Activated CD4-positive, alpha-beta T cell treated with anti-CD3 and anti-CD28 coated beads, Interleukin-2, amount 50 U/mL, for 48 hours (primary cell): ENCODE results near the gene ASCL5.

Experiments
- DNase-seq, 2 experiments: peaks; one replicate each; pipeline ENCODE4 v3.0.0-alpha.2; 2020

The ASCL5 gene

GRCh38 chr1:201136355-201137023 lies 9.5 kb upstream of the ASCL5 start:
- DNase-seq = no peak

- DNase-seq = no peak
Observed at GRCh38 chr1:201134405-201134804, 7.4 kb upstream of the ASCL5 start.

GRCh38 chr1:201131398-201131797 lies 4.4 kb upstream of the ASCL5 start:
- no peak for DNase-seq

DNA sequence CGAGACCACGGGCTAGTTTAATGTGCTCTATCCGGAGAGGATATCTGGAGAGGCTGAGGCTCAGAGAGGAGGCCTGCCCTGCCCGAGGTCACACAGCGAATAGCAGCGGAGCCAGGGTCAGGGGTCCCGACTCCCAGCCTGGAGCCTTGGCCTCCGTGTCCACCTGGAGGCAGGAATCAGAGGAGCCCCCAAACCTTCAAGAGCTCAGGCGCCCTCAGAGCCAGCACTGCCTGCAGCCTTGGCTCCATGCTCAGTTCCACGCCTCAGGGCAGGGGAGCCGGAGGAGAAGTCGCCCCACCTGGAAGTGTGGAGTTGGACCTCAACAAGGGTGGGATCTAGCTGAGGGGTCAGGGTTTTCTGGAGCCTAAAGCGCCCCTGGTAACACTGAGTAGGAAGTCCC lies 2.0 kb upstream of the ASCL5 start:
- no peak for DNase-seq

GRCh38 chr1:201128476-201128875 lies 1.5 kb upstream of the ASCL5 start:
- no peak for DNase-seq

DNA sequence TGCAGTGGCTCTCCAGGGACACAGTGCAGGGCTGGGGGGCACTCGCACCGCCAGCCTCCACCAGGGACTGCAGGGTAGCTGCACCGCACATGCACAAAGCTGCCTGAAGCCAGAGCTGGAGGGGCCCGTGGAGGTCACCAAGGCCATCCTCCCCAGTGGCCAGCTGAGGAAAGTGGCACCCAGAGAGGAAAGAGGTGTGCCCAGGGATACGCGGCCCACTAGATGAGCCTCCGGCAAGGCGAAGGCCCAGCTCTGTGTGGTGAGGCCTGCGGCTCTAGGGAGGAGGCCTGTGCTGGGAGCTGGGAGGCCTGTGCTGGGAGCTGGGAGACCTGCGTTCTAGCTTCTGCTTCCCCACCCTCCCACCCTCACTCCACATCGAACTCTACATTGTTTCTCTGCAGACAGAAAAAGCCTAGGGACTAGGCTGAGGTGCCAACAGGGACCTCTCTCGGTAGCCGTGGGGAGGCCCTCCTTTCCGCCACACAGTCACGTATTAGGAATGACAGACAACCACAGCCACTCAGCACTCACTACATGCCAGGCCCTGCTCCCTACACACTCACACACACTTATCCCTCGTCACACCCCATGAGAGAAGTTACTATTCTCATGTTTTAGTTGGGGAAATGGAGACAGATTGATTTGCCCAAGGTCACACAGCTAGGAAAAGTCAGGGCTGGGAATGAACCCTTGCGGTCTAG lies 921 bp upstream of the ASCL5 start:
- no peak for DNase-seq

DNA sequence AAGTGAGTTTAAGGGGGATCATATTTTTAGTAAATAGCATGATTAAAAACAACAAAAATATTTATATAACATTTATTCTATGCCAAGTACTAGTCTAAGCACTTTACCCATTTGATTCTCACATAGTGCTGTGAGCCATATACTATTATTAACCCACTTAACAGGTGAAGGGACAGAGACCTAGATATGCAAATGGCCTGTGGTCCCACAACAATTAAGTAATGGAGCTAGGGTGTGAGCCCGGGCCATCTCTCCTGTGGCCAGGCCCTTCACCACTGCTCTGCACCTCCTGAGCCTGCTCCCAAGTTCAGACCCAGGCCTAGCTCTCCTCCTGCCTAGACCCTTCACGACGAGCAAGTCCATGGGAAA lies 537 bp downstream of the ASCL5 start:
- DNase-seq = no peak

DNA sequence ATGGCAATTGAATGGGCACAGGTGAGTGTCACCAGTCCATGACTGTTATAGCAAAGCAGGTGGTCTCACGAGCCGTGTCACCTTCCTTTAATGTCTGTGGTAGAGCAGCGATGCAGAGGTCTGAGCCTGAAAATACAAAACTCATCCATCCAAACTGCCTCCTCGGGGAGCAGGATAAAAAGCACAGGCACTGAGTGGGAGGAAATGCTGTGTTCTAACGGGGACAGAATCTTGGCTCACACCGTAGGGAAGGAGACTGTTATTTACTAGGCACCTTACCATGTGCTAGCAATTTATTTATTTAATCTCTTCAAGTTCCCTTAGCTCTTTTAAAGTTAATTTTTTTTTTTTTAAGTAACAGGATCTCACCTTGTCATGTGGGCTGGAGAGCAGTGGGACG lies 1.2 kb downstream of the ASCL5 start:
- no peak for DNase-seq

- no peak for DNase-seq
Observed at GRCh38 chr1:201125019-201125418, 2.0 kb downstream of the ASCL5 start.

DNA sequence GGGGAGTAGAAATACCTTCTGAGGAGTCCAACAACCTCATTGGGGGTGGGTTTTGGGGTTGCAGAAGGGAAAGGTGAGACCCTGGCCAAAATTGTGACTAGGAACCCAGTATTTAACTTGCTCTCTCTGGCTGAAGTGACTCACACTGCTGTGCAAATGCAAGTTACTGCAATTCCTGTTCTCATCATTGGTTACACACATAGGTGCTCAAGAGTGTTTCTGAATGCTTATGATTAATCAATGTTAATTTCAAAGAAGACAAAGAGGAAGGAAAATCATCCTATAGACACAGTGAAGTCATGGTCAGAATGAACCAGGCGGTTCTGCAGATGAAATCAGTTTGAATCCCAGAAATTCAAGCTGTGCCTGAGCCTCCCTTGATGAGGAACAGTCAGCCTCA lies 3.1 kb downstream of the ASCL5 start:
- no peak for DNase-seq

DNA sequence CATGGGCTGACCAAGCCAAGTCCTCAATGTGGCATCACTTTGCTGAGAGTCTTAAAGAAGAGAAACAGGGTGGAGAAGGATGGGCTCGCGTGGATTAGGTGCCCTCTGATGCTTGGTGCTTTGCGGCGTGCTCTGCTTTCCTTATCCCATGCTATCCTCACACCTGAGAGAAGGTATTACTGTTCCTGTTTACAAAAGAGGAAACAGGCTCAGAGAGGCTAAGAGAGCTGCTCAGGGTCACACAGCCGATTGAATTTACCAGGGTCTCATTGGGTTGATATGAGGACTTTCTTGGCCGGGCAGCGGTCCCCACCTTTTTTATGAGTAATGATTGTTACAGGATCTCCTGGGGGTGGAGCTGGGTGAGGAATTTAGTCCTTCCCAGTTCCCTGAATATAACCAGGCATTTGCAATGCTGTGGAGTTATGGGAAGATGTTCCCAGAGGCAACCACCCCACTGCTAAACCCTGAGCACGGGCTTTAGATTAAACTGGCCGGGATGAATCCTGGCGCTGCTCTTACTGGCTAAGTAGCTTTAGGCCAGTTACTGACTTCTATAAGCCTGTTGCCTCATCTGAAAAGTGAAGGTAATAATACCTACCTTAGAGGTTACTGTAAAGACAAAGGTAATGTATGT lies 4.5 kb downstream of the ASCL5 start:
- DNase-seq = no peak

DNA sequence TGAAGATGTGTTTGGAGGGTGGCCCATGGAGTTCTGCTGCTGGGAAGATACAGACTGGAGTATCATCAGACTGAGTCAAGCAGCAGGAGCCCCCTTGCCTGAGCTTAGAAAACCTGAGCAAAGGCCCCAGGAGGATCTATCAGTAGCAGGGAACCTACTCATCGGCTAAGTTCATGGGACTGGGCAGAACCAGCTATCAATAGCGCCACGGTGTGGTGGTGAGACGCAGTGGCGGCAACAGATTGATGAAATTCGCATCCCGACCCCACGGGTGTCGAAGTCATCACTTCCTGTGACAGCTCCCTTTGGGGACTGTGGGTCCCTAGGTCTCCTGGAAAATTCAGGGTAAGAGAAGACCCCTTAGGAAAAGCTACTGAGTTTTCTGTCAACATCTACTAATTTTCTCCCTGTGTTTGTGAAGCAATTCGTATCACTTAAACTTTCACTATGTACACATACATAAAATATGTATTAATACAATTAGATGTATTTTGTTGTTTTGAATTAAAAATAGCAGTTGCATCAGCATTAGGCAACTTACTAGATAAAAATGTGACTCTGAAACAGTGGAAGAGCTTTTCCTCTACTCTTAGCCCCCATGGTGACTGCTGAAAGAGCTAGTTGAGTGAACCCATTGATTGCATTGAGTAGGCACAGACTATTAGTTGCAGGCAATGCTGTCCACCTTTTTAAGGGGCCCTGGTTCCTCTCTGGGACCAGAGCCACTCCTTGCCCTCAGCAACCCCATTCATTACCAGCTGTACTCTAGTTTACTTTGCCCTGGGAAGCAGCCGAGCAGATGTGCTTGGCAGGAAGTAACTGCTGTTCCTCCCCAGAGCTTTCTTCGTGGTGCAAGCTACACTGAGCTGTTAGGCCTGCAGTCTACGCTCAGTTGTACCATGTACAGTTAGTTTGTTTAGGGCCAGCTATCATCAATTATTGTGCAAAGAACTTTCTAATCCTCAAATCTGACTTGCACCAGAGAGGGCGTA lies 7.5 kb downstream of the ASCL5 start:
- DNase-seq = peak; percentile 64 to 70

- DNase-seq = no peak
Observed at GRCh38 chr1:201116091-201116490, 10.9 kb downstream of the ASCL5 start.

GRCh38 chr1:201115390-201115937 lies 11.5 kb downstream of the ASCL5 start:
- no peak for DNase-seq

DNA sequence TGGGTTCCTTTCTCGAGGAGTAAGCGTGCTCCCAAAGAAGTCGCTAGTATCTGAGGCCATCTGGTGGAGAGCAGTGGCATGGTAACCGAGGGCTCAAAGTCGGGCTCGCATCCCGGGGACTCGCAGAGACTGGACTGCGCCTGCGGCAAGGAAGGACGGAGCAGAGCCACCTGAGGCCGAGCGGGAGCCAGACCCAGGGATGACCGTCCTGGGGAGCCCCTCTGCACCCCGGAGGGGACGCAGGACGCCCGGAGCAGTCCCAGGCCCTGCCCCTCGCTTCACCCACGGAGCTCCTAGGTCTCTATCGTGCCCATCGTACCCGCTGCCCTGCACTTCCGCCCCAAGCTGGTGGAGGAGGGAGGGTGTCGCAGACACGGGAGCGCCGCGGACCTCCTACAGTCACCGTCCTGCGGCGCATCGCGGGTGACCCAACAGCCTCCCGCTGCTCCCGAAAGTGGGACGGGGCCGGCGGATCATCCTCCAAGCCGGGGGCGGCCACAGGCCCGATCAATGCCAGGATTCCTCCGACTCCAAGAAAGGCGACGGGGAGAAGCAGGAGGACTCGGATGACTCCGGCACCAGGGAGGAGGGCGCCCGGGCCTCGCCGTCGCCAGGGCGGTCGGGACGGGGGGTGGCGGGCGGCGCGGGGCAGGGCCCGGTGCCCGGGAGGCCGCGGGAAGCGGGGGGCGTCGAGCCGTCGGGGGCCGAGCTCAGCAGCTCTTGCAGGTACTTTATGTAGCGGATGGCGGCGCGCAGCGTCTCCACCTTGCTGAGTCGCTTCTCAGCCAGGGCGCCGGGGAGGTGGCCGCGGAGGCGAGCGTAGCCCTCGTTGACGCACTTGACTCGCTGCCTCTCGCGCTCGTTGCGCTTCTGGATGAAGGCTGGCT lies 12.5 kb downstream of the ASCL5 start:
- DNase-seq = peak; percentile 83 to 87

DNA sequence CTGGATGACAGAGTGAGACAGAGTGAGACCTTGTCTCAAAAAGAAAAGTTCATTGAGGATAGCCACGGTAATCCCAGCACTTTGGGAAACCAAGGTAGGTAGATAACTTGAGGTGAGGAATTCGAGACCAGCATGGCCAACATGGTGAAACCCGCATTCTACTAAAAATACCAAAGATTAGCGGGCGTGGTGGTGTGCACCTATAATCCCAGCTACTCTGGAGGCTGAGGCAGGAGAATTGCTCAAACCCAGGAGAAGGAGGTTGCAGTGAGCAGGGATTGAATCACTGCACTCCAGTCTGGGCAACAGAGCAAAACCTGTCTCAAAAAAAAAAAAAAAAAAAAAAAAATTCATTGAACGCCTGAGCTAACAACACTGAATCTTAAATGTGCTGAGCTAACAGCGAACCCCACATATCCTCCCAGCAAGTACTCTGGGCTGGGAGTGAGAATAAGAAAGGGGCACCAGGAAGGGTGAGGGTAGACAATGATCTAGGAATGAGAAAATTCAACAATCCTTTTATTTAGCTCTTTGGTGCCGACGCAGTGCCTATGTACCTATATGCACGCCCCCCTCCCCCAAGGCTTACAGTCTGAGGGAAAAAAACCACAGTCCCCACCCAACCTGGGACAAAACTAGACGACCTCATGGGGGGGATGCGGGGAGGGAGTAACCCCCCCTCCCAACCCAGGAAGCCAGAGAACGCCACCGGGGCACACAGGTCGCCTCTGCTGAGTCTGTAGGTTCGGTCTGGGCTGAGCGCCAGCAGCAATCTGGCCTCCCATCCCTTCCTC lies 13.3 kb downstream of the ASCL5 start:
- no peak for DNase-seq

DNA sequence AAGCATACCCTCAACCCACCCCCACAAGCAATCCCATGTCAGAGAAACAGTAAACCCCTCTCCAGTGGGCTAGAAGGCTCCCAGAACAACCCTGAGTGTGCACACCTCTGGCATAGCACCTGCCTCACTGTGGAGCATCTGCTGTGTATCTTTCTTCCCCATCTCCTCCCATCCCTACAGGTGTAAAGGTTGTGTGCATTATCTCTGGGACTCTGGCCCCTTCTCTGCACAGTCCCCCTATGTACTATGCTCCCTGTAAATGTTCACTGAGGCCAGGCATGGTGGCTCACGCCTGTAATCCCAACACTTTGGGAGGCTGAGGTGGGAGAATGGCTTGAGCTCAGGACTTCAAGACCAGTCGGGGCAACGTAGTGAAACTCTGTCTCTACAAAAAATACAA lies 14.1 kb downstream of the ASCL5 start:
- DNase-seq = no peak

DNA sequence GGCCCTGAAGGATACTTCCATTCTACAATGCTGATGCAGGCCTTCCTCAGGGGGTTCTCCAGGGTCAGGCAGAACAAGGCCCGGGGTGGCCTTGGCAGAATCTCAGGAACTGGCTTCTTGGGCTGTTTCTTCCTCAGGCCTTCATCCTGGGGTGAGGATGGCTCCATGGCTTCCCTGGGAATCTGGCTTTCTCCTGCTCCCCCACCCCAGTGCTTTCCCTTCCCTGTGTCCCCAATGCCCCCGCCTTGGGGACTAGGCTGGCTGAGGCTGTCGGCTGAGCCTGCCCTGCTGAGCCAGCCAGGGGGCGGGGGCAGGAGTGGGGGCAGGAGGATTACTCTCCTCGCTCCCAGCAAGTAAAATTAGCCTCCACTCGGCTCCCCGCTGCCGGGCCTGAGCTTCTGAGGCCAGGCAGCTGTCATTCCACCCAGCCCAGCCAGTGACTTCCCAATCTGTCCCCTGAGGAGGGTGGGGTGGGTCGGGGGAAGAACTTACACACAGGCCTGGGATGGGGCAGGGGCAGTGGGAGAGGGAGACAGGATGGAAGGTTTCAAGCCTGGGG lies 14.7 kb downstream of the ASCL5 start, which contains the start of gene CACNA1S:
Gene CACNA1S (minus strand): TSS at position 254 of the 559 bp plus-strand sequence. CDS start 87 bp downstream, at position 167.
- DNase-seq = no peak

- no peak for DNase-seq
Observed at GRCh38 chr1:201111672-201112071, 15.3 kb downstream of the ASCL5 start.

- no peak for DNase-seq
Observed at GRCh38 chr1:201111156-201111555, 15.8 kb downstream of the ASCL5 start.
